Activated T-helper 1 cell treated with anti-CD3 and anti-CD28 coated beads, Interleukin-2, amount 50 U/mL, for 16 hours (primary cell): ENCODE measurements around the gene PDE4D.

Experiments
- DNase-seq, 2 donors: peaks; one replicate each; pipeline ENCODE4 v3.0.0-alpha.2; 2020; ENCODE audit warnings: low read depth in 1 of 2, low spot score in 1 of 2

The PDE4D gene

DNA sequence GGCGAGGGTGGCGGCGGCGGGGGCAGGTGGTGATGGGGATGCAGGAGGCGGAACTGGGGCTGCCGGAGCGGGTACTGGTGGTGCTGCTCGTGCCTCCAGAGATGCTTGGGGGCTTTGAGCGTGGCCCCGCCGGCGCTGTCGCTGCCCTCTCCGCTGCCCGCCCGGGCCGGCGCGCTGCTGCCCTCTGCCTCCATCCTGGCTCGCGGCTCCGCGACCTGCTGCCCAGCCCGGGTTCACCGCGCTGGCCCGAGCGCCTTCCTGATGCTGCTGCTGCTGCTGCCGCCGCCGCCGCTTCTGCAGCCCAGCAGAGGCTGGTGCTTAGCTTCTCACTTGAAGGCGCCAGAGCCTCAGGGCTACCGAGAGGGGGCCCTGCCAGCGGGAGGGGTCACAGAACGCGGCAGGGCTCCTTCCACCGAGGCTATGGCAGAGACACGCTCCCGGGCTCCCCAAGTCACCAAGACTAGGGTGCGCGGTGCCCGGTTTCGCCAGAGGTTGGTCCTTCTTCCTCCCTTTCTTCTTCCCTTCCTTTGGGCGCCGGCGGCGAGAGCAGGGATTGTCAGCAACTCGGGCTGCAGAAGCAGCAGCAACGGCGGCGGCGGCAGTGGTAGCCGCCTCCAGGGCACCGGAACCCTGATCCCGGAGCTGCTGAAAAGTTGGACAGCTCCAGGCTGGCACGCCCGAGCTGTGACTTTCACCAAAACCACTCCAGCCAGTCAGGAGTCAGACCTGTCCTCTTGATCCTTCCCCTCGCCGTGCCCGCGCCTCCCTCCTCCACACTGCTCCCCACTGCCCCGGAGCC, at the start of gene PDE4D:
Gene PDE4D (minus strand): TSS at position 298 of the 799 bp plus-strand sequence.
- no peak for DNase-seq

DNA sequence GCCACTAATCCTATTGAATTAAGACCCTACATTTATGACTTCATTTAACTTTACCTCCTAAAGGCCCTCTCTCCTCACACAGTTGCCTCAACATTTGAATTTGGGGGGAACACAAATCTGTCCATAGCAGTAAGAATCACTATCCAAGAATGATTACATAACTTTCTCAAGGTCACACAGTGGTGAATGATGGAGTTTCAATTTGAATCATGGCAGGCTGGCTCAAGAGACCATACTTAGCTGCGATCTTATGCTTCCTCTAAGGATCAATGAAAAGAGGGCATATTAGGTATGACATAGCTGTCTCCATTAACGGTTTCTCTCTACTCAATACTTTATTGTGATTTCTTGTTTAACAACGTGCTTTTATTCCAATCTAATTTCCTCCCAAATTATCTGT, 44.1 kb upstream of the PDE4D start:
- DNase-seq: no peak

DNA sequence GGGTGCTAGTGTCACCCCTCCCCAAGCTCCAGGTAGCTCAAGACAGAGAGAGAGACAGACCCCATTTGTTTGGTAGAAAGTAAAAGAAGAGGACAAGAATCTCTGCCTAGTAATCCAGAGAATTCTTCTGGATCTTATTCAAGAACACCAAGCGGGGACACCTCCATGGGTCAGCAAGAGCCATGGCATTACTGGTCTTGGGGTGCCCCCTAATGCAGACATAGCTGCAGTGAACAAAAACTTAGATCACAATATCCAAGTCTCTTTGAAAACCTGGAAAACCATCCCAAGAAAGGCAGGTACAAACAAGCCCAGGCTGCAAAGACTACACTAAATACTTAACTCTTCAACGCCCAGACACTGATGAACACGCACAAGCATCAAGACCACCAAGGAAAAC, 29.9 kb upstream of the PDE4D start:
- DNase-seq: no peak

DNA sequence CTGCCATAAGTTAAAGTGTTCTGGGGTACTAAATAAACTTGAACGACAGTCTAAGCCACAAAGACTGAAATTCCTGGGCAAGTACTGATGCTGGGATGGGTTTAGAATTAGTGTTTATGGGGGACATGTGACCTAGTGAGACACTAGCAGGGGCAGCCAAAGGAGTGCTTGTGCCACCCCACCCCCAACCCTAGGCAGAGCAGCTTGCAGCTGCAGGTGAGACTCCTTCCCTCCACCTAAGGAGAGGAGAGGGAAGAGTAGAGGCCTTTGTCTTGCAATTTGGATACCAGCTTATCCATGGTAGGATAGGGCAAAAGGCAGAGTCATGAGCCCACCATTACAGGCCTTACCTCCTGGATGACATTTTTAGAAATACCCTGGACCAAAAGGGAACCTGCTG, 28.7 kb upstream of the PDE4D start:
- no peak for DNase-seq

DNA sequence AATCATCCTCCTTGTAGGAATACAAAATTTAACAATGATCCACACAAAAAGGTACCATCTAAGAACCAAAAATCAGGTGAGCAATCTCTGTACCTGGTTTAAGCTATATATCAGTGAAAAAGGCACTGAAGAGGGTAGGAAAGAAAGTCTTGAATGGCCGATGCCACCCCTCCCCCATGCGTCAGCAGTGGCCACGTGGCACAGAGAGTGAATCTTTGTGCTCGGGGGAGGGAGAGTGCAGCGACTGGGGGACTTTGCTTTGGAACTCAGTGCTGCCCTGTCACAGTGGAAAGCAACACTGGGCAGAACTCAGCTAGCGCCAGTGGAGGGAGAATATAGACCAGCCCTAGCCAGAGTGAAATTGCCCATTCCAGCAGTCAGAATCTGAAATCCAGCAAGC, 28.3 kb upstream of the PDE4D start:
- DNase-seq: no peak

GRCh38 chr5:59919484-59919883, 26.0 kb upstream of the PDE4D start:
- no peak for DNase-seq

- DNase-seq: no peak
Observed at GRCh38 chr5:59917121-59917520, 23.6 kb upstream of the PDE4D start.

- DNase-seq: no peak
Observed at GRCh38 chr5:59905188-59905587, 11.7 kb upstream of the PDE4D start.

- DNase-seq: no peak
Observed at GRCh38 chr5:59897075-59897474, 3.5 kb upstream of the PDE4D start.

DNA sequence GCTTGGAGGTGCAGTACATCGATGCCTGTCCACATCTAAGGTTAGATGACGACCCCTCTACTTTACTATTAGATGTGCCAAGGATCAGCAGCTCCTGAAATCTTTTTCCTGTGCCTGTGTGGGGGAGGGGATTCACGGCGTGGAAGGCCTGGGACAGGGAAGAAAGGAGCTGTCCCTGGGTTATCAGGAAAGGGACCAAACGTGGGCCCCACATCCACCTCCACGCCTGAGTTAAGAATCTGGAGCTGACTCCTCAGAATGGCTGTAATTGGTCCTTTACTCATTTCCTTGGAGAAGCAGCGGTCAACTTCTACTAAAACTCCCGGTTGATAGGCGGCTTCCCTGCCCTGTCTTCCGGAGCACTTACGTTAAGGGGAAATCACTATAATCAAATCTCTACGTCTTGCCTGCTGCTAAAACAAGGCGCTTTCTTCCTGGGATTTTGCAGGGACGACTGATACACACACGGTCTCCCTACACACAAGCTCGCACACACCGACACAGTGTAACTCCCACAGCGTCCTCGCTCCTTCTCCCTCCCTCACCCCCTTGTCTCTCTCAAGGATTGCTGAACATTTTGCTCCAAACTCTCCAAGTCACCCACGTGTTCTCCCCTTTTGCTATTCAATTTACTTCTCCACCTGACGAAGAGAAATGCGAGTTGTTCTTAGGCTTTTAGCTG, 1.4 kb downstream of the PDE4D start:
- DNase-seq: no peak

GRCh38 chr5:59887274-59887673, 6.3 kb downstream of the PDE4D start:
- DNase-seq: no peak

DNA sequence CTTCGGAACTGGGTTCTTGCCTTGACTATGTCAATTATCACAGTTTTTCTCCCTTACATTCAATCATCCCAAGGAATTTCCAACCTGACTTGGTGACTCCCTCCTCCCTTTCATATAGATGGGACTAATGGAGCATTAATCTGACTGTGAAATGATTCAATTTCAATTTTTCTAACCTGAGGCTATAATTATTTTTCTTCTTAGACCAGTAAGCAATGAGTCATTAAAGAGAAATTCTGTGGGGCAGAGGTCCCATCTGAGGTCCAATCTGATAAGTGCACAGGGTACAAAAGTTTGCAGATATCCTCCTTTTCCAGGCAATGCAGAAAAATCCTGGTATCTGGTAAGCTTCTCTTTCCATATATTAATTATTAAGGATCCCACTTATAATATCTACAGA, 18.9 kb downstream of the PDE4D start:
- DNase-seq: no peak

DNA sequence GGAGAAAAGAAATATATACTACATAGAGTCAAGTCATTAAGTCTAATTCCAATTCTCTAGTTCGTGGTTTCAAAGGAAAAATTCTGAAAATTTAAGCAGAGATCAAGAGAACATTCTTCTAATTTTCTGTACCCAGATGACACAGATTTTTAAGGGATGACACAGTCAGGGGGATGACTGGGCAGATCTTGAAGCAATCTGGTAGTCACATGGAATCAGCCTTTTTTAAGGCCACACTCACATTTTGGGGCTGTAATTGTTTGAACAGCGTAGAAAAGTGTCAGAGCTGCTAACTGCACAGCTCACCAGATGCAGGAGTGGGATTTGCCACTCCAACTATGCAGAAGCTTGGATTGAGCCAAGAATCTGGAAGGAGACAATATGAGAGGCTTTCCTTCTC, 20.4 kb downstream of the PDE4D start:
- no peak for DNase-seq

GRCh38 chr5:59866661-59867060, 26.9 kb downstream of the PDE4D start:
- DNase-seq: no peak

- DNase-seq: no peak
Observed at GRCh38 chr5:59864718-59865117, 28.8 kb downstream of the PDE4D start.

- DNase-seq: no peak
Observed at GRCh38 chr5:59863777-59864176, 29.7 kb downstream of the PDE4D start.

DNA sequence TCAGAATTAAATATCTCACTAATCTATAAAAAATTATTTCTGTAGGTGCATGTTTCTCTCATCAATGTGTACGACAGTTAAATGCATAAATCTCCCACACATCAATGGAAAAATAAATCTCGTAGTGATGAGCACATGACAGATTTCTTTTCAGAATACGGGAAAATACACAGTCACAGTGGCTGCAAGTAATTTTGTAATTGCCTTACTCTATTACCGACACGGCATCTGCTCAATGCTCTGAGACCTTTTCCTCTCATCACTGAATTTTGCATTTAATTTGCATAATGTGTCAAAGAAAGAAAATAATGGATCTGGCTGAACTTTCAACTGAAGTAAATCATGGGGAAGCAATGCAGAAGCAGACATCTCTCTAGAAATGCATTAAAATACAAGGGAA, 37.2 kb downstream of the PDE4D start:
- DNase-seq: no peak

DNA sequence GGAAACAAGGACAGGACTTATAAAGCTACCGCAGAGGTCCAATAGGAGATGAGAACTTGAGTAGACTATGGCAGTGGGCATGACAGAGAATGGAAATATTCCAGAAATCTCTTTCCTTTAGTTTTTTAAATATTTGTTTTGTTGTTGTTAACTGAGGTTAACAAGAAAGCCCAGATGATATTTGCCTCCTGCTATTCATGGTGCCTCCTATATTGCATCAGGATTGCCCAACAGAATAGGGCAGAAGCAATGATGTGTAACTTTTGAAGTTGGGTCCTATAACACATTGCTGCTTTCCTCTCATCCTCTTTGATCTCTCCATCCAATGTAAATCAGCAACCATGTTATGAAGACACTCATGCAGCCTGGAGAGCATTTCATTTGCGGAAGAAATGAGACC, 42.8 kb downstream of the PDE4D start:
- DNase-seq: no peak

DNA sequence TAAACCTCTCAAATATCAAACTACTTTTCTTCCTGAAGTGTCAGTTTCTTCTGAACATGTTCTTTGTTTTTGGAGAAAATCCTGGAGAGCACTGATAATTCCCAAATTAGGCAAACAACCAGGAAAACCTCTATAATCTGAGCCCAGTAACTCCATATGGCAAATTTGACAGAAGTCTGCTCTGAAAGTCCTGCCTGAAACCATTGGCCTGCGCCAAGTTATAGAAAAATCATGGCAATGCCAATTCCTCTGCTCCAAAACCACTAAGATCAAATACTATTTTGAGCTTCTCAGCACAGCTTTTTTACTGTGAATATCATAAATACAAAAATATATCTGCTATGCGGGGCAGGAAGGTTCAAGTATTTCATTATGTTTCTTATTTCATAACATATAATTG, 45.9 kb downstream of the PDE4D start:
- no peak for DNase-seq

DNA sequence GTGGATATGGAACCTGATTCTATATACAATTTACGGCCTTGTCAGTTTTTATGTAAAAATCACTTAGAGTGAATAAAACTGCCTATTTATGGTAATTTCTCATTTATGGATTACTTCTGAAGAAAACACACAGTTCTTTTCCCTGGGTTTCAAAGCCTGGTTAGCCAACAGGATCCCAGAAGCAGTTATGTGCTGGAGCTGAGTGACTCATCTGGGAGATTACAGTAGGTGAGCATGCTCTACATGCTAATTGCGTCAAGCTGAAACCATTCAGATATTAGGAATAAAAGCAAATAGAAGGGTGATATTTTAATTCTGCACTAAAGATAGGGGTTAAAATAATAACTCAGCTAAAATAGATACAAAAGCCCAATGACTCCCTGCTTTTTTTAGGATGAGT, 47.8 kb downstream of the PDE4D start:
- no peak for DNase-seq

DNA sequence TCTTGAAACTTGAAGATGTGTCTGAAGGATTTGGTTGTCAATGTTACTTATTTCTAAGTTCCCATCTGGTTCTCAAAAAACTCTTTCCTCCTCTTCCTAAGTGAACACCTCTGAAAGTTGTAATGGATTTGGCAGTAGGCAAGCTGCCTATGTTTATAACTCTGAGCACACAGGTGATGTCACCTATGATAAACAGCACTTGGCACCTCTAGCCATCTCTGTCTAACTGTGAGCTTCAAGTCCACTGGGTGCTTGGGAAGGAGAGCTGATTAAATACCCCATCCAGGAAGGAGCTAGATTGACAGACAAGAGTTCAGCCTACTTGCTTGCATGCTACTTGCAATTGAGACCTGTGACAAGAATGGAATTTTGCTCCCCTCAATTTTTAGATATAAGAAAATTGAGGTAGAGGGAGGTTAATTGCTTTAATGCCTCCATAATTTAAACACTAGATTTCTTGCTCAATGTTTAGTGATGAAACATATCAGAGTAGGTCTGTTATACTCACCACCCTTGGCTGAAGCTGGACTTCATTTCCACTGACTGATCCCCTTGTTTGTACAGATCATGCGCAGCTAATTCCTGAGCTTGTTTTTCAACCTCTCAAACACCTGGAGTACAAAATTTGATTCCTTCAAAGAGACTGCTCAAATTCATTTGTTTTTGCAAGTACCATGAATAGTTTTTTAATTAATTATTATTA, 49.9 kb downstream of the PDE4D start:
- DNase-seq: no peak

DNA sequence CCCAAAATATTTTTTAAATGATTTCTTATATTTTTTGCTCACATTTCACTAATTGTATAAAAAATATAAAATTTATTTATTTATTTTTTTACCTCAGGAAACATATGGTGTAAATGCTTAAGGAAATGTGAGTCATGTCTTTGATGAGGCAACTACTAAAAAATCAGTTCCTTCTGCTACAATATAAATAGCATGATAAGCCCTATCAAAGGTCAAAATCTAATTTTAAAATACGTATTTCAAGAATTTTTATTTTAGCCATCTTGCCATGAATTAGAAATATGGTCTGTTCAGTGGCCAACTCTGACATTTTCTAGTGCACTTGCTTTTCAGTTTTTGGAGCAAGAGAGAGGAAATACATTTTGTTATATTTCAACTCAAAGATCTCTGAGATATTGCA, 50.5 kb downstream of the PDE4D start:
- DNase-seq: no peak
